Measurements from ENCODE around the gene CSMD2.

GRCh38 chr1:33622757-33623156 is 542.3 kb downstream of the CSMD2 start:
- TF ChIP-seq CTCF (IDR thresholded peaks at IDR 0.05) (no peak), YY1 (IDR thresholded peaks at IDR 0.05; ENCODE audit: low read depth) (no peak), NRF1 (IDR thresholded peaks at IDR 0.05; ENCODE audit: low read depth, low read length) (no peak), TEAD4 (IDR thresholded peaks at IDR 0.05; ENCODE audit: borderline replicate concordance, insufficient read depth) (no peak), RCOR1 (IDR thresholded peaks at IDR 0.05; ENCODE audit: low read length) (no peak)
